Smooth muscle cell (in vitro differentiated cells): ENCODE measurements around the gene HMBS. TPM values are rescaled to one million over a fixed set of nuclear protein-coding genes. Genes with fewer than 3 reads are reported as not detected.
A peak's percentile ranks its signal among the peaks of the same experiment; 100 is the strongest.

Source experiments
- DNase-seq: peaks from one replicate; lab custom pipeline; 2025; ENCODE audit not compliant: unreplicated experiment; lab: John Stamatoyannopoulos, UW
- H2AFZ ChIP-seq: fragments of 200-600 bp; sonication (generic); 2 replicates; pipeline ENCODE4 v1.6.0; 2016; ENCODE audit warnings: antibody characterized with exemption, low read depth, mild to moderate bottlenecking
- H3F3A ChIP-seq: fragments of 200-600 bp; sonication (generic); 2 replicates; pipeline ENCODE4 v1.6.0; 2017; ENCODE audit warnings: antibody characterized with exemption, low read depth
- H3K27ac ChIP-seq: fragments of 200-600 bp; sonication (generic); 2 replicates; pipeline ENCODE4 v1.5.1; 2016; ENCODE audit warnings: low read depth, mild to moderate bottlenecking
- H3K27me3 ChIP-seq: fragments of 200-600 bp; sonication (generic); 2 replicates; pipeline ENCODE4 v1.6.1; 2016; ENCODE audit warnings: low read depth, mild to moderate bottlenecking
- H3K36me3 ChIP-seq: fragments of 200-600 bp; sonication (generic); 2 replicates; pipeline ENCODE4 v1.5.1; 2016; ENCODE audit warnings: low read depth
- H3K4me1 ChIP-seq: fragments of 200-600 bp; sonication (generic); 2 replicates; pipeline ENCODE4 v1.5.1; 2016; ENCODE audit warnings: low read depth
- H3K4me2 ChIP-seq: fragments of 200-600 bp; sonication (generic); 2 replicates; pipeline ENCODE4 v1.6.0; 2016; ENCODE audit warnings: mild to moderate bottlenecking
- H3K4me3 ChIP-seq: fragments of 200-600 bp; sonication (generic); 2 replicates; pipeline ENCODE4 v1.5.1; 2016; ENCODE audit warnings: mild to moderate bottlenecking
- H3K79me2 ChIP-seq: fragments of 200-600 bp; sonication (generic); 2 replicates; pipeline ENCODE4 v1.6.0; 2016; ENCODE audit warnings: low read depth, mild to moderate bottlenecking
- H3K9ac ChIP-seq: fragments of 200-600 bp; sonication (generic); 2 replicates; pipeline ENCODE4 v1.6.0; 2016; ENCODE audit warnings: low read depth
- H3K9me3 ChIP-seq: fragments of 200-600 bp; sonication (generic); replicated peaks from 2 replicates; pipeline ENCODE4 v1.5.1; 2016; ENCODE audit warnings: low read depth
- H4K20me1 ChIP-seq: fragments of 200-600 bp; sonication (generic); 2 replicates; pipeline ENCODE4 v1.6.0; 2016; ENCODE audit warnings: low read depth
- WGBS: methylation state at CpG from one replicate; pipeline ENCODE4 v1.1.7; 2016; ENCODE audit warnings: low lambda C conversion rate; 5-methylcytosine and 5-hydroxymethylcytosine counted together
- polyA plus RNA-seq: library from polyadenylated mRNA; unstranded; fragments of >200 nt; fragmentation: Nextera tagmentation; extraction: Ambion mirVana; gene quantifications from 2 replicates; pipeline ENCODE4 v1.2.1, GENCODE V29; 2016
- total RNA-seq: library from RNA; depleted of rRNA; stranded (reverse); fragments of >200 nt; gene quantifications from 2 replicates; pipeline ENCODE4 v1.2.3, GENCODE V29; 2014
- TF ChIP-seq, protein P1 (sequence below): fragments of 200-600 bp; sonication (generic); IDR thresholded peaks from 2 replicates; pipeline ENCODE4 v1.5.1; 2017; ENCODE audit warnings: borderline replicate concordance, mild to moderate bottlenecking, antibody characterized with exemption; ENCODE audit not compliant: insufficient read depth, poor library complexity, severe bottlenecking

Gene HMBS
- total and polyA plus RNA-seq, 2 experiments from 2014 or later = 33.7 to 43.4 TPM

DNA sequence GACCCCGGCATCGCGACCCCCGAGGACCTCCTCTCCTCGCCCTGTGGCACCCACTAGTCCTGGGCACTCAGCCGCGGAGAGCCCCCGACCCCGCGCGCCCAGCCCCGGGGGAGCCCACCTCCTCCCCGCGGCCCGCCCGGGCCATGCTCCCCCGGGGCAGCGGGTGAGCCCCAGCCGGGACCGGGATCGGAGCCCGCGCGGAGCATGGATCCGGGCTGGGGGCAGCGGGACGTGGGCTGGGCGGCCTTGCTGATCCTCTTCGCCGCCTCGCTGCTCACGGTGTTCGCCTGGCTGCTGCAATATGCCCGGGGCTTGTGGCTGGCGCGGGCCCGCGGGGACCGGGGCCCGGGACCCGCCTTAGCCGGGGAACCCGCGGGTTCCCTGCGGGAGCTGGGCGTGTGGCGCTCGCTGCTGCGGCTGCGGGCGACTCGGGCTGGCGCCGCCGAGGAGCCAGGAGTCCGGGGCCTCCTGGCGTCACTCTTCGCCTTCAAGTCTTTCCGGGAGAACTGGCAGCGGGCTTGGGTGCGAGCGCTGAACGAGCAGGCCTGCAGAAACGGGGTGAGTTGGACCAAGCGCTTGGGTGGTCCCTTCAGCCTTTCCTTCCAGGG is 23.0 kb downstream of the HMBS start:
- Histone ChIP-seq H3K4me1 (peaks cover 14% of the 10 kb centered on the region), H3K27me3 (no peaks in the 10 kb centered on the region), H3F3A (peaks cover 9% of the 10 kb centered on the region), H3K9me3 (no peaks in the 10 kb centered on the region), H3K9ac (peak overlapping the region; percentile 87), H4K20me1 (peaks cover 8% of the 10 kb centered on the region), H3K36me3 (no peaks in the 10 kb centered on the region), H3K79me2 (no peaks in the 10 kb centered on the region), H3K4me2 (peak overlapping the region; percentile 95), H3K27ac (no peak overlapping the region), H3K4me3 (peak overlapping the region; percentile 85), H2AFZ (peak overlapping the region; percentile 88)
- WGBS = under 1% methylated on average over 41 of the region's 65 CpGs
- no peak for DNase-seq
- TF ChIP-seq, protein P1, sequence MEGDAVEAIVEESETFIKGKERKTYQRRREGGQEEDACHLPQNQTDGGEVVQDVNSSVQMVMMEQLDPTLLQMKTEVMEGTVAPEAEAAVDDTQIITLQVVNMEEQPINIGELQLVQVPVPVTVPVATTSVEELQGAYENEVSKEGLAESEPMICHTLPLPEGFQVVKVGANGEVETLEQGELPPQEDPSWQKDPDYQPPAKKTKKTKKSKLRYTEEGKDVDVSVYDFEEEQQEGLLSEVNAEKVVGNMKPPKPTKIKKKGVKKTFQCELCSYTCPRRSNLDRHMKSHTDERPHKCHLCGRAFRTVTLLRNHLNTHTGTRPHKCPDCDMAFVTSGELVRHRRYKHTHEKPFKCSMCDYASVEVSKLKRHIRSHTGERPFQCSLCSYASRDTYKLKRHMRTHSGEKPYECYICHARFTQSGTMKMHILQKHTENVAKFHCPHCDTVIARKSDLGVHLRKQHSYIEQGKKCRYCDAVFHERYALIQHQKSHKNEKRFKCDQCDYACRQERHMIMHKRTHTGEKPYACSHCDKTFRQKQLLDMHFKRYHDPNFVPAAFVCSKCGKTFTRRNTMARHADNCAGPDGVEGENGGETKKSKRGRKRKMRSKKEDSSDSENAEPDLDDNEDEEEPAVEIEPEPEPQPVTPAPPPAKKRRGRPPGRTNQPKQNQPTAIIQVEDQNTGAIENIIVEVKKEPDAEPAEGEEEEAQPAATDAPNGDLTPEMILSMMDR = no peak

DNA sequence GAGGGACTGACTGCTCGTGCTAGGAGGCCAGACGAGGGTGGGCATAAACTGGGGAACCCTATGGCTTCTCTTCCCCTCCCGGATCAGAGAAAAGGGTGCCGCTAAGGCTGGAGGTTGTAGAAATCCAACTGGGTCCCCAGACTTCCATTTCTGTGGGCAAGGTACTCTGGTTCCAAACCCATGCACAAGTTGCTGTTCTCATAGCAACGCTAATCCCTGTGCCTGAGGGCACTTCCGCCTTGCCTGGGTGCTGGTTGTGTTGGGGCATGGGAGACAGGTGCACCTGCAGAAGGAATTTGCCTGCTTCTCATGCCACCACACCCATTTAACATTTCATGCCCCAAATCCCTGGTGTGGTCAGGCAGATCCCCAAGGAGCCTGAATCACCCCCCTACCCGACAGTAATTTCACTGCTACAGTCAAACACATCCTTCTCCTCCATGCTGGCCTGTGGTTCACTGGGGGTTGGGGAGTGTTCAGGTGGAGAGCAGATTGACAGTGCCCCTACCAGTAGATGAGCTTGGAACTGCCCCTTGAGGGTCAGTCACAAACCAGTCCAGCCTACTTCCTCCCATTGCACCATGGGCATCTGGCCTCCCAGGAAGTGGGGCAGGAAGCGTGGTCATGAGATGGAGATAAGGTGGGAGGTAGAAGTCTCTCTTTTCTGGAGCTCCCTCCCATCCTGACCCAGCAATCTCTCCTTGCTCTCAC is 23.6 kb downstream of the HMBS start:
- H2AFZ ChIP-seq = peak overlapping the region; percentile 88
- TF ChIP-seq, protein P1 = no peak
- peak overlapping the region; percentile 87 for H3K9ac ChIP-seq
- peaks cover 8% of the 10 kb centered on the region for H4K20me1 ChIP-seq
- no peak for DNase-seq
- WGBS = 28% methylated on average over 8 of the region's 8 CpGs
- H3K4me2 ChIP-seq = peak overlapping the region; percentile 95
- no peaks in the 10 kb centered on the region for H3K79me2 ChIP-seq
- no peak overlapping the region for H3K27ac ChIP-seq
- peak overlapping the region; percentile 85 for H3K4me3 ChIP-seq
- H3K36me3 ChIP-seq = no peaks in the 10 kb centered on the region
- H3K4me1 ChIP-seq = peaks cover 14% of the 10 kb centered on the region
- no peaks in the 10 kb centered on the region for H3K27me3 ChIP-seq
- no peaks in the 10 kb centered on the region for H3K9me3 ChIP-seq
- peaks cover 6% of the 10 kb centered on the region for H3F3A ChIP-seq

DNA sequence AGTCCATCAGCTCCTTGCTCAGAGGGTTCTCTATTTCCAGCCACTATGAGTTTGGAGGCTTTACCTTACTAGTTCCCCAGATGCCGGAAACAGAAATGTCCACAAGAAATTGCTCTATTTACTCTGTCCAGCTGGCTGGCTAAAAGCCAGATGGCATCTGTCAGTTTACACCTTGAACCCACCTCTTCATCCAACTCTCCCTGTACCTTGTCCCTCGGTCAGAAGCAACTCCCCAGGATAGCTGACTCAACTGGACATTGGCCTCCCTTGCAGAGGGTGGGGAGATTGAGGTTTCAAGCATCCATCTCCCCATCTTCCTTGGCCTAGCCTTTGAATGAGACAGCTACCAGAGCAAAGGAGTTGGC is 24.2 kb downstream of the HMBS start:
- Histone ChIP-seq H3K27me3 (no peaks in the 10 kb centered on the region), H3K4me3 (peak overlapping the region; percentile 85), H3K79me2 (no peaks in the 10 kb centered on the region), H3K36me3 (no peaks in the 10 kb centered on the region), H3F3A (peaks cover under 1% of the 10 kb centered on the region), H4K20me1 (peaks cover 8% of the 10 kb centered on the region), H2AFZ (no peak overlapping the region), H3K27ac (no peak overlapping the region), H3K9ac (no peak overlapping the region), H3K9me3 (no peaks in the 10 kb centered on the region), H3K4me2 (peak overlapping the region; percentile 95), H3K4me1 (peaks cover 14% of the 10 kb centered on the region)
- TF ChIP-seq, protein P1 = no peak
- 97% methylated on average over 2 of the region's 2 CpGs for WGBS
- no peak for DNase-seq
